PC-9 (cell line): ENCODE measurements around the gene GMDS.

Source experiments
- EZH2 ChIP-seq: fragments of 200-600 bp; sonication (generic); IDR thresholded peaks from 2 replicates; pipeline ENCODE4 v1.8.0; 2017; ENCODE audit warnings: antibody characterized with exemption, low read depth
- TF ChIP-seq, protein P1 (sequence below): fragments of 200-600 bp; sonication (generic); conservative IDR thresholded peaks from 2 replicates; pipeline ENCODE4 v1.6.1; 2017; ENCODE audit warnings: mixed run types, antibody characterized with exemption, mild to moderate bottlenecking, moderate library complexity

DNA sequence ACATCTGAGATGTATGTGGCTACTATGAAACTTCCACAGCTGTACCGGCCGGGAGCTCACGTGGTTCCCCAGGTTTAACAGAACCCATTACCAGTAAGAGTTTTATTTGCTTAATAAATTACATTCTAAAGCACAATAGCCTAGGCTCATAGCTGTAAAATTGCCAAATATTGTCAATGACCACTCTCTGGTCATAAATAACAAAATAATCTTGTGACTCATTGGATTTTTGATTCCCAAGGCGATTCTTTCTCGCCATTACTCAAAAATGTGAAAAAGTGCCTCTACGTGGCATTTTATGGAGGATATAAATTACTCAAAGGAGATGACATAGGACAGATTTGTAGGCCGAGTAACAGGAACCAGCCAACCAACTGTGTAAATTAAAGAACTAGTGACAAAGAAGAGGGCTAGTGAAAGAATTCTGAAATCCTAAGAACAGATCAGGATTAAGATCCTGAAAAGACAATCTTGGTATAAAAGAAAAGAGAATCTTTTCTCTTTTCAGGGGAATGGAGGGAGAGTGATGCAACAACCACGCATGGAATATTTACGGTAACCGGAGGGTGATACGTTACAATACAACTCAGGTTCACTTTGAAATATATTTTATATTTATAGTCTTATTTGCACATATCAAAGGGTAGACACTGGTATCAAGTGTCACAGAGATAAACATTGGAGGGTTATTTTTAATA is 436.0 kb downstream of the GMDS start:
- TF ChIP-seq, protein P1, sequence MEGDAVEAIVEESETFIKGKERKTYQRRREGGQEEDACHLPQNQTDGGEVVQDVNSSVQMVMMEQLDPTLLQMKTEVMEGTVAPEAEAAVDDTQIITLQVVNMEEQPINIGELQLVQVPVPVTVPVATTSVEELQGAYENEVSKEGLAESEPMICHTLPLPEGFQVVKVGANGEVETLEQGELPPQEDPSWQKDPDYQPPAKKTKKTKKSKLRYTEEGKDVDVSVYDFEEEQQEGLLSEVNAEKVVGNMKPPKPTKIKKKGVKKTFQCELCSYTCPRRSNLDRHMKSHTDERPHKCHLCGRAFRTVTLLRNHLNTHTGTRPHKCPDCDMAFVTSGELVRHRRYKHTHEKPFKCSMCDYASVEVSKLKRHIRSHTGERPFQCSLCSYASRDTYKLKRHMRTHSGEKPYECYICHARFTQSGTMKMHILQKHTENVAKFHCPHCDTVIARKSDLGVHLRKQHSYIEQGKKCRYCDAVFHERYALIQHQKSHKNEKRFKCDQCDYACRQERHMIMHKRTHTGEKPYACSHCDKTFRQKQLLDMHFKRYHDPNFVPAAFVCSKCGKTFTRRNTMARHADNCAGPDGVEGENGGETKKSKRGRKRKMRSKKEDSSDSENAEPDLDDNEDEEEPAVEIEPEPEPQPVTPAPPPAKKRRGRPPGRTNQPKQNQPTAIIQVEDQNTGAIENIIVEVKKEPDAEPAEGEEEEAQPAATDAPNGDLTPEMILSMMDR, result no peak
- TF ChIP-seq EZH2, result no peak
